H1 (cell line): Measurements from ENCODE around the gene REC8. TPM values are rescaled to one million over a fixed set of nuclear protein-coding genes. Genes with fewer than 3 reads are reported as not detected.

Experiments used
- BACH1 ChIP-seq: IDR thresholded peaks from 2 replicates; pipeline ENCODE4 v1.6.1; 2012; ENCODE audit warnings: low read length, improper control_type of control experiment
- BCL11A ChIP-seq, 2 experiments: IDR thresholded peaks; one replicate each; pipeline ENCODE4 v1.6.1; 2011; ENCODE audit warnings: low read depth in 2 of 2, low read length in 2 of 2, mild to moderate bottlenecking in 2 of 2
- CEBPB ChIP-seq: IDR thresholded peaks from 2 replicates; pipeline ENCODE4 v1.6.1; 2012; ENCODE audit warnings: low read depth, low read length
- E2F6 ChIP-seq: IDR thresholded peaks from 2 replicates; pipeline ENCODE4 v1.6.1; 2012; ENCODE audit warnings: inconsistent platforms
- EGR1 ChIP-seq: IDR thresholded peaks from 2 replicates; pipeline ENCODE4 v1.6.1; 2011; ENCODE audit warnings: low read depth, low read length, borderline replicate concordance
- EZH2 ChIP-seq: fragments of 200-600 bp; sonication (generic); IDR thresholded peaks from 2 replicates; pipeline ENCODE4 v1.7.1; 2012; ENCODE audit warnings: low read depth, mild to moderate bottlenecking, moderate library complexity, low read length, inconsistent platforms; ENCODE audit not compliant: severe bottlenecking
- GABPA ChIP-seq: IDR thresholded peaks from 2 replicates; pipeline ENCODE4 v1.6.1; 2011; ENCODE audit warnings: mild to moderate bottlenecking, low read length, moderate library complexity, borderline replicate concordance; ENCODE audit not compliant: insufficient read depth
- GTF2F1 ChIP-seq: IDR thresholded peaks from 2 replicates; pipeline ENCODE4 v1.6.1; 2012; ENCODE audit warnings: low read depth, low read length, improper control_type of control experiment, borderline replicate concordance
- KDM4A ChIP-seq: IDR thresholded peaks from one replicate; pipeline ENCODE4 v1.7.1; 2012; ENCODE audit warnings: low read depth, mild to moderate bottlenecking, moderate library complexity, low read length, inconsistent platforms; ENCODE audit not compliant: severe bottlenecking
- MAX ChIP-seq: IDR thresholded peaks from 2 replicates; pipeline ENCODE4 v1.6.1; 2012; ENCODE audit warnings: inconsistent platforms
- POLR2A ChIP-seq, 2 experiments: IDR thresholded peaks; 1 replicate in 1 of 2; 2 replicates in 1 of 2; pipeline ENCODE4 v1.6.1; 2011; ENCODE audit warnings: low read depth in 2 of 2, low read length in 2 of 2, mild to moderate bottlenecking in 2 of 2; ENCODE audit errors: control extremely low read depth in 1 of 2
- RAD21 ChIP-seq, 2 experiments: IDR thresholded peaks in 1 of 2; conservative IDR thresholded peaks in 1 of 2; 2 replicates each; pipeline ENCODE4 v1.6.1; 2011; ENCODE audit warnings: low read depth in 2 of 2, low read length in 2 of 2, improper control_type of control experiment in 1 of 2, inconsistent platforms in 1 of 2, mild to moderate bottlenecking in 1 of 2, moderate library complexity in 1 of 2
- RNF2 ChIP-seq: fragments of 200-900, 300-1000 bp; sonication (generic); IDR thresholded peaks from 2 replicates; pipeline ENCODE4 v1.7.1; 2016; ENCODE audit warnings: borderline replicate concordance, low read depth, mild to moderate bottlenecking, antibody characterized with exemption, low read length; ENCODE audit not compliant: poor library complexity, severe bottlenecking; ENCODE audit errors: missing control alignments
- RXRA ChIP-seq: IDR thresholded peaks from 2 replicates; pipeline ENCODE4 v1.6.1; 2011; ENCODE audit warnings: low read depth, mild to moderate bottlenecking, low read length, moderate library complexity; ENCODE audit not compliant: insufficient read depth
- SAP30 ChIP-seq: fragments of 300-600 bp; sonication (generic); IDR thresholded peaks from 2 replicates; pipeline ENCODE4 v1.7.1; 2012; ENCODE audit warnings: low read length, moderate library complexity, mild to moderate bottlenecking, inconsistent platforms; ENCODE audit not compliant: insufficient read depth, insufficient replicate concordance
- SIRT6 ChIP-seq: IDR thresholded peaks from one replicate; pipeline ENCODE4 v1.7.1; 2012; ENCODE audit warnings: low read length, inconsistent platforms
- SP2 ChIP-seq: IDR thresholded peaks from 2 replicates; pipeline ENCODE4 v1.6.1; 2012; ENCODE audit warnings: mild to moderate bottlenecking, low read length, inconsistent platforms
- SRF ChIP-seq: IDR thresholded peaks from 2 replicates; pipeline ENCODE4 v1.6.1; 2011; ENCODE audit warnings: mild to moderate bottlenecking, low read depth, low read length, moderate library complexity
- TAF7 ChIP-seq: optimal IDR thresholded peaks from 2 replicates; pipeline ENCODE3; 2011; ENCODE audit warnings: low read depth, mild to moderate bottlenecking, inconsistent platforms, low read length, moderate library complexity, borderline replicate concordance
- YY1 ChIP-seq: IDR thresholded peaks from 2 replicates; pipeline ENCODE4 v1.6.1; 2011; ENCODE audit warnings: low read depth, mild to moderate bottlenecking, low read length
- ZNF274 ChIP-seq: IDR thresholded peaks from 2 replicates; pipeline ENCODE4 v1.7.0; 2012; ENCODE audit warnings: low read length, borderline replicate concordance; ENCODE audit errors: extremely low read depth
- polyA plus RNA-seq, 7 experiments: library from polyadenylated mRNA; depleted of rRNA in 3 of 7; stranded (reverse) in 5 of 7; unstranded in 2 of 7; fragments of >200 nt in 5 of 7; fragments of 200-250 nt in 2 of 7; gene quantifications; 1 replicate in 5 of 7; 2 replicates in 1 of 7; 4 replicates in 1 of 7; pipeline versions ENCODE4 v1.2.1 to v1.2.3, GENCODE V29; 2011 to 2013; ENCODE audit warnings: missing spikeins in 2 of 7, mixed read lengths in 2 of 7
- total RNA-seq: library from RNA; stranded (reverse); fragmentation: NEBNext Ultra II Directional; extraction: Animal tissue kit (Norgen Biotek cat#: 25700); gene quantifications from 2 replicates; pipeline ENCODE4 v1.2.1, GENCODE V29; 2021

REC8 gene
- total and polyA plus RNA-seq, 2 of the 8 experiments (the other 6 are each of a cell fraction or from before 2014, with no cell fraction given) = 9.8 to 28.5 TPM

- no peak for TF ChIP-seq SRF
- TF ChIP-seq RXRA = no peak
- no peak for TF ChIP-seq BACH1
- TF ChIP-seq POLR2A (IDR thresholded peaks at IDR 0.05; ENCODE audit: control extremely low read depth in 1 of 2, low read depth in 2 of 2, low read length in 2 of 2) = peak in 1 of 2 experiments; percentile 28; a peak in 1 of 3 replicates
- no peak for TF ChIP-seq EGR1
- TF ChIP-seq YY1 = 0 out of 2 replicates have a peak, but pooled peaks have one; percentile 8
- TF ChIP-seq TAF7 = no peak
- peak; percentile 68 for TF ChIP-seq MAX
- no peak for TF ChIP-seq BCL11A (IDR thresholded peaks at IDR 0.05; ENCODE audit: low read depth in 2 of 2, low read length in 2 of 2)
- TF ChIP-seq SP2 = no peak
- TF ChIP-seq CEBPB = no peak
- peak; percentile 27 for TF ChIP-seq KDM4A
- TF ChIP-seq RAD21 (IDR thresholded peaks at IDR 0.05 in 1 of 2, conservative IDR thresholded peaks at IDR 0.05 in 1 of 2; ENCODE audit: low read depth in 2 of 2, low read length in 2 of 2) = no peak
- no peak for TF ChIP-seq EZH2
- TF ChIP-seq RNF2 = no peak
- no peak for TF ChIP-seq SIRT6
- peak; percentile 76 for TF ChIP-seq SAP30
- peak; percentile 2; the same call in 1 of the 2 replicates for TF ChIP-seq E2F6
- TF ChIP-seq GABPA = no peak
- no peak for TF ChIP-seq ZNF274
- no peak for TF ChIP-seq GTF2F1
- TF ChIP-seq, all 59 proteins: peak for 7
Observed at GRCh38 chr14:24172261-24172860, 481 bp downstream of the REC8 start (continued).
